ENCODE measurements around the gene TAT. TPM values are rescaled to one million over a fixed set of nuclear protein-coding genes. Genes with fewer than 3 reads are reported as not detected.
A peak's percentile ranks its signal among the peaks of the same experiment; 100 is the strongest.
"Not testable (repeated sequence)": the region's sequence is repeated elsewhere in the genome, so short reads cannot be mapped to it uniquely, and the experiment has no call there.

The TAT gene
- total RNA-seq, 1 donor from 2014 or later: 2.5 TPM

DNA sequence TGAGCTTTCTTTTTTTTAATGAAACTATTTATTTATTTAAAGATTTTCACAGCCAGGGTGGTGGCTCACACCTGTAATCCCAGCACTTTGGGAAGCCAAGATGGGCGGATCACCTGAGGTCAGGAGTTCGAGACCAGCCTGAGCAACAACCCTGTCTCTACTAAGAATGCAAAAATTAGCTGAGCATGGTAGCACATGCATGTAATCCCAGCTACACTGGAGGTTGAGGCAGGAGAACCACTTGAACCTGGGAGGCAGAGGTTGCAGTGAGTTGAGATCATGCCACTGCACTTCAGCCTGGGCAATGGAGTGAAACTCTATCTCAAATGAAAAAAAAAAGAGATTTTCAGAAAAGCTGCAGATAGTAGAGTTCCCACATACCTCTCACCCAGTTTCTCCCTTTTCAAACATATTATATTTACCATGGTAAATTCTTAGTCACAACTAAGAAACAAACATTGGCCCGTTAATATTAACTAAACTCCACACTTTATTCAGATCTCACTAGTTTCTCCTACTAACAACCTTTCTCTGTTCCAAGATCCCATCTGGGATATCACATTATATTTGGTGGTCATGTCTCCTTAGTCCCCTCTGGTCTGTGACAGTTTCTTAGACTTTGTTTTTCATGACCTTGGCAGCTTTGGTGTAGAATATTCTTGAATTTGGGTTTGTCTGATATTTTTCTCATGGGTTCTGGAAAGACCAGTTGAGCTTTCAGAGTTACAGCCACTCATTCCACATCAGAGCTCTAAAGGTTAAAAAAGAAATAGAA, 7.8 kb upstream of the TAT start:
- DNase-seq (ENCODE audit: low spot score): no peak

DNA sequence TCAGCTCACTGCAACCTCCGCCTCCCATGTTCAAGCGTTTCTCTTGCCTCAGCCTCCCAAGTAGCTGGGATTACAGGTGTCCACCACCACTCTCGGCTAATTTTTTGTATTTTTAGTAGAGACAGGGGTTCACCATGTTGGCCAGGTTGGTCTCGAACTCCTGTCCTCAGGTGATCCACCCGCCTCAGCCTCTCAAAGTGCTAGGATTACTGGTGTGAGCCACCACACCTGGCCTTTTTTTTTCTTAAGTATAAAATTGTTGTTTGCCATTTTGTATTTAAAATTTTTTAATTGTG, 5.6 kb upstream of the TAT start:
- DNase-seq (ENCODE audit: low spot score): not testable (repeated sequence)

- no peak for DNase-seq (ENCODE audit: low spot score)
Measured at GRCh38 chr16:71574702-71575101, 2.2 kb downstream of the TAT start.

GRCh38 chr16:71573387-71574094, 3.4 kb downstream of the TAT start:
- no peak for DNase-seq (ENCODE audit: low spot score)

GRCh38 chr16:71572497-71573116, 4.3 kb downstream of the TAT start:
- peak; percentile 51 for DNase-seq (ENCODE audit: low spot score)

DNA sequence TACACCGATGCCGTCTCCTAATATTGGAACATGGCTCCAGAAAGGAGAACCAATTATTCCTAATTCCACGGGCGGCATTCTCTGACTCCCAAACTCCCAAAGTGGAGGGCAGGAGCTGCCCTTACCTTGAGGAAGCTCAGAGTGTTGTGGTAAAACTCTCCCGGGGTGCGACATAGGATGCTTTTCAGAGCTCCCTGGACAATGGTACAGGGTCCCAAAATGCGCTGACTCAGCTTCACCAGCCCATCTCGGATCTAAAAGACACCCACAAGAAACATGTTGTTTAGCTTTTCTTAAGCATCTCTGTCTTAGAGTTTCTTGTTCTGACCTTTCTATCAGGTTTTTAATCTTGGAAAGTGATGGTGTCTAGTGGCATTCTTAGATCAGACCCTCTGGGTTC, 6.7 kb downstream of the TAT start:
- DNase-seq (ENCODE audit: low spot score): no peak

DNA sequence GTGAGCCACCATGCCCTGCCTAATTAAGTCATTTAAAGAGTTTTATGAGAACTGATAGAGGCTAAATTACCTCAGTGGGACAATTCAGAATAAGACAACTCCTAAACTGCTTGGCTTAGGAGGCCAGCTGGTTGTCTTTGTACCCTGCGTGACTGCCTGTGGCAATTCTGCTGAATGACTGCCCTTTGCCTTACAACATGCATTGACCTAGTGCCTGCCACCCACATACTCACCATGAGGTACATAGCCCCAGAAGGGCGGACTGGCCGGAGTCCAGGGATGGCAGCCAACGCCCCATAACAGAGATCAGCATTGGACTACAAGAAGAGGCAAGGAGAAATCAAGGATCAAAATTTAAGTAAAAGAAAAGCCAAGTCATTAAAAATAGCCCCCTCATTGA, 7.3 kb downstream of the TAT start:
- peak; percentile 53 for DNase-seq (ENCODE audit: low spot score)

DNA sequence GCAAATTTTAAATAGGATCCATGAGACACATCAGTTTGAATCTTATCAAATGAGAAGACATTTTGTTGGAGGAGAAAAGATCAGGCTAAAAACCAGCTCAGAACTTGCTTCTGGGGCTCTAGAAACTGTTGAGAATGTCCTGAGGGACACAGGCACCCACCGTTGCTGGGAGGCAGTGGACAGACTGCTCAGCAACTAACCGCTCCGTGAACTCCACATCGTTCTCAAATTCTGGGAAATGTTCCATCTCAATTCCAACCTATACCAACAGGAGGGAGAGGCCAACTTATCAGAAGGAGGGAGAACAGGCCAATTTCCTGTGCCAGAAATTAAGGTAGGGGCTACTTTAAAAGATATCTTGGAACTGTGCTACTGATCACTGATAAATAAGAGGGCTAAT, 8.3 kb downstream of the TAT start:
- DNase-seq (ENCODE audit: low spot score): no peak

DNA sequence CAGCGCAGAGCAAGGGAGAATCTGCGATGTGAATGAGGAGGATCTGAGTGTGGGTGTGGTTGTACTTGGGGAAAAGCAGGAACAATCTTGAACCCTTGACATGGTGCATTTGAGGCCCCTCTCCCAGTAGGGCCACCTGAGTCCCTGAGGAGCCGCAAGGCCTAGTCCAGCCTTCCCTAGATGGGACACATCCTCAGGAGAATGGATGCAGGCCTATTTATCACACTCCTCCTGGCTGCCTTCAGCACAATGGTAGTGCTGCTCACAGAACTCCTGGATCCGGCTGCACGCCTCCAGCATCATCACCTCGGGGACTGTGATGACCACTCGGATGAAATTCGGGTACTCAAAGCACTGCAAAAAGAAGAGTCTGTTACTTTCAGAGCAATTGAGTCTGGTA, 9.0 kb downstream of the TAT start:
- no peak for DNase-seq (ENCODE audit: low spot score)

- no peak for DNase-seq (ENCODE audit: low spot score)
Measured at GRCh38 chr16:71565812-71566700, 10.8 kb downstream of the TAT start.

- DNase-seq (ENCODE audit: low spot score): no peak
Measured at GRCh38 chr16:71564335-71564967, 12.4 kb downstream of the TAT start.

GRCh38 chr16:71562552-71562951, 14.3 kb downstream of the TAT start:
- no peak for DNase-seq (ENCODE audit: low spot score)

- DNase-seq (ENCODE audit: low spot score): not testable (repeated sequence)
Measured at GRCh38 chr16:71561886-71562285, 15.0 kb downstream of the TAT start.

DNA sequence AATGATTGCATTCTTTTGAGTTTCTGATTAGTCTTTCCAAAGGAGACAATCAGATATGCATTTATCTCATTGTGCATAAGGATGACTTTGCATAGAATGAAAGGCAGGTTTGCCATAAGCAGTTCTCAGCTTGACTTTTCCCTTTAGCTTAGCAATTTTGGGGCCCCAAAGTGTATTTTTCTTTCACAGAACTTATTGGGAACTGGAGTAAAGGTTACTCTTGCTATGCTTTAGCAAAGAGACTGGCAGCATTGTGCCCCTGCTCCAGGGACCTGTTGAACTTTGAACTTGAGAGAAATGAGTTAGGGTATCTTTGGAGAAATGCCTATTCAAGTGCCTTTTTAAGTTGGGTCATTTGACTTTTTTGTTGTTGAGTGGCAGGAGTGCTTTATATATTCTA, 17.0 kb downstream of the TAT start:
- no peak for DNase-seq (ENCODE audit: low spot score)

- no peak for DNase-seq (ENCODE audit: low spot score)
Measured at GRCh38 chr16:71557954-71558582, 18.8 kb downstream of the TAT start.

- DNase-seq (ENCODE audit: low spot score): no peak
Measured at GRCh38 chr16:71557299-71557698, 19.6 kb downstream of the TAT start.

- DNase-seq (ENCODE audit: low spot score): no peak
Measured at GRCh38 chr16:71555230-71555891, 21.5 kb downstream of the TAT start.

DNA sequence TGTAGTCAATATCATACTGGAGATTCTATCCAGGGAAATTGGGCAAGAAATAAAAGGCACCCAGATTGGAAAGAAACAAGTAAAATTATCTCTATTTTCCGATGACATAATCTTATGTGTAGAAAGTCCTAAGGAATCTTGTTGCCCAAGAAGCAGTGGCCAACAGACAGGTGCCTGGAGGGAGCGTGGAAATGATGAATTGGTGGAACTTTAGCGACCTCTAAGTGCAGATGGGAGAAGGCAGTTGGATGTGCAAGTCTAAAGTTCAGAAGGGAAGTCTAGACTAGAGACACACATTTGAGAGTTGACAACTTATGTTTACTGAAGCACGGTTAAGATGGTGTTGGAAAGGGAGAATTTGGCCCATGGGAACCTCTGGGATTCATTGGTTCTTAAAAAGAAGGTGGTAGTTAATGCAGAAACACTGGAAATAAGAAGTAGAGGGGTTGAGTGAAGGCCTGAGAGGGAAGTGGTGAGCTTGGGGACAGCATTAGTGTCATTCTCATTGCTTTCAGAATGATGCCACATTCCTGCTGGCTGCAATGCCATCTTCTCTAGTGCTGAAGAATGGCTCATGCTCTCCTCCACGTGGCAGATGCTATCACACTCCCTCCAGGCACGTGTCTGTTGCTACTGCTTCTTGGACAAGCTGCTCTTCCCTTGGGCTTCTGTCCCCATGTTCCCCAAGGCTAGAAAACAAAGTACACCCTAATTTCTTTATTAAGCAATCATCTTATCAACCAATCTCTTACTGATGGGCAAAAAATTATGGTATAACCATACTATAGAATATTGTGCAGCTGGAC, 24.0 kb downstream of the TAT start:
- DNase-seq (ENCODE audit: low spot score): no peak

DNA sequence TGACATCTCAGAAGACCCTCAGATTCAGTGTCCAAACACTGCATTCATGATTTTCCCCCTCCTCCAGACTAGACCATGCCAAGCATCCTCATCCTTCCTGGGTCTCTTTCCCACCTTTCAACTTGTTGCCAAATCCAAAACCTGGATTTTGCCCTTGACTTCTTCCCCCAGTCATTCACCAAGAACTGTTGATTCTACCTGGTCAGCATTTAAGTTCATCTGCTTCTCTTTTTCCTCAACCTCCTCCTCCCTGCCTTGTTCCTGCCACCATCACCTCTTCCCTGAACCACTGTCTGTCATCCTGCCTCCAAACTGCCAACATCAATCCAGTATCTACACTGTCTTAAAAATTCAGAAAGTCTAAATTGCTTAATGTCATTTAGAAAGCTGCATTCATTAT, 29.7 kb downstream of the TAT start:
- no peak for DNase-seq (ENCODE audit: low spot score)

- DNase-seq (ENCODE audit: low spot score): peak; percentile 54
Measured at GRCh38 chr16:71542377-71542776, 34.5 kb downstream of the TAT start.
